SK-N-SH (cell line): ENCODE data around the gene PRPF18. TPM values are rescaled to one million over a fixed set of nuclear protein-coding genes. Genes with fewer than 3 reads are reported as not detected.

ENCODE experiments used
- CTCF ChIA-PET: fragments of 300-600, 350-600 bp; formaldehyde crosslinking; extraction: SDS; loops from one replicate; lab custom pipeline; 2021; lab: Yijun Ruan, JAX
- POLR2A ChIA-PET: fragments of 350-600 bp; sonication (Branson Sonifier 250); formaldehyde crosslinking; extraction: SDS; loops from one replicate; lab custom pipeline; 2020; ENCODE audit warnings: antibody characterized with exemption, inconsistent platforms; lab: Yijun Ruan, JAX
- DNase-seq: peaks from one replicate; pipeline ENCODE4 v3.0.0; 2012
- H2AFZ ChIP-seq: fragments of 200-600 bp; sonication (generic); 2 replicates; pipeline ENCODE4 v1.8.1; 2016; ENCODE audit warnings: antibody characterized with exemption, mild to moderate bottlenecking, low read depth
- H3F3A ChIP-seq: fragments of 200-600 bp; sonication (generic); replicated peaks from 2 replicates; pipeline ENCODE3; 2016; ENCODE audit warnings: antibody characterized with exemption, mild to moderate bottlenecking; ENCODE audit not compliant: insufficient read depth
- H3K27ac ChIP-seq, 2 experiments: fragments of 200-500 bp in 1 of 2; fragments of 200-600 bp in 1 of 2; sonication (Bioruptor generic) in 1 of 2; sonication (generic), shearing (Covaris generic) in 1 of 2; 2 replicates each; pipeline versions ENCODE4 v1.5.1 to v1.6.1; 2014 to 2016; ENCODE audit warnings: low read depth in 2 of 2, inconsistent platforms in 1 of 2, low read length in 1 of 2, mild to moderate bottlenecking in 1 of 2, mixed read lengths in 1 of 2
- H3K27me3 ChIP-seq: fragments of 200-600 bp; sonication (generic), shearing (Covaris generic); 2 replicates; pipeline ENCODE4 v1.6.1; 2016; ENCODE audit warnings: mixed run types; ENCODE audit not compliant: insufficient read depth
- H3K36me3 ChIP-seq, 2 experiments: fragments of 200-500 bp in 1 of 2; fragments of 200-600 bp in 1 of 2; sonication (Bioruptor generic) in 1 of 2; sonication (generic) in 1 of 2; replicated peaks in 1 of 2; 2 replicates each; pipeline versions ENCODE3 to v1.5.1; 2014 to 2016; ENCODE audit warnings: low read length in 1 of 2, mild to moderate bottlenecking in 1 of 2; ENCODE audit not compliant: insufficient read depth in 2 of 2, control insufficient read depth in 1 of 2
- H3K4me1 ChIP-seq, 2 experiments: fragments of 200-500 bp in 1 of 2; fragments of 200-600 bp in 1 of 2; sonication (Bioruptor generic) in 1 of 2; sonication (generic), shearing (Covaris generic) in 1 of 2; 2 replicates each; pipeline versions ENCODE4 v1.5.1 to v1.6.1; 2014 to 2016; ENCODE audit warnings: low read depth in 1 of 2, low read length in 1 of 2, mixed run types in 1 of 2; ENCODE audit not compliant: insufficient read depth in 2 of 2, control insufficient read depth in 1 of 2
- H3K4me2 ChIP-seq: fragments of 200-600 bp; sonication (generic), shearing (Covaris generic); 2 replicates; pipeline ENCODE4 v1.6.1; 2017; ENCODE audit warnings: mixed run types
- H3K4me3 ChIP-seq, 2 experiments: fragments of 200-500 bp in 1 of 2; fragments of 200-600 bp in 1 of 2; sonication (Bioruptor generic) in 1 of 2; sonication (generic), shearing (Covaris generic) in 1 of 2; 2 replicates each; pipeline versions ENCODE4 v1.5.1 to v1.8.1; 2014 to 2016; ENCODE audit warnings: low read depth in 2 of 2, inconsistent platforms in 1 of 2, low read length in 1 of 2, mild to moderate bottlenecking in 1 of 2, mixed read lengths in 1 of 2, moderate library complexity in 1 of 2
- H3K79me2 ChIP-seq: fragments of 200-600 bp; sonication (generic); 2 replicates; pipeline ENCODE4 v1.8.1; 2017; ENCODE audit warnings: mild to moderate bottlenecking; ENCODE audit not compliant: insufficient read depth
- H3K9ac ChIP-seq: fragments of 200-600 bp; sonication (generic); 2 replicates; pipeline ENCODE4 v1.6.1; 2017; ENCODE audit warnings: mixed run types
- H3K9me2 ChIP-seq: fragments of 200-600 bp; sonication (generic); 2 replicates; pipeline ENCODE4 v1.6.1; 2017; ENCODE audit warnings: mixed run types
- H3K9me3 ChIP-seq: fragments of 200-600 bp; sonication (generic); 2 replicates; pipeline ENCODE4 v1.6.1; 2017; ENCODE audit warnings: mixed run types, mild to moderate bottlenecking, moderate library complexity
- H4K20me1 ChIP-seq: fragments of 200-600 bp; sonication (generic); 2 replicates; pipeline ENCODE4 v1.6.1; 2017; ENCODE audit warnings: mild to moderate bottlenecking, mixed run types; ENCODE audit not compliant: insufficient read depth
- CTCF ChIP-seq: fragments of 200-600 bp; sonication (generic); IDR thresholded peaks from 2 replicates; pipeline ENCODE4 v1.6.1; 2017; ENCODE audit warnings: antibody characterized with exemption, mild to moderate bottlenecking, moderate library complexity
- EP300 ChIP-seq, 2 experiments: IDR thresholded peaks; 2 replicates each; pipeline versions ENCODE4 v1.4.0 to v1.6.1; 2012; ENCODE audit warnings: borderline replicate concordance in 1 of 2, low read depth in 1 of 2, low read length in 1 of 2
- FOXJ3 ChIP-seq: sonication (generic); formaldehyde crosslinking; IDR thresholded peaks from 2 replicates; pipeline ENCODE4 v1.5.1; 2020; ENCODE audit warnings: mild to moderate bottlenecking, missing genetic modification reagents
- GABPA ChIP-seq: IDR thresholded peaks from 2 replicates; pipeline ENCODE4 v1.4.0; 2012; ENCODE audit warnings: low read depth, mild to moderate bottlenecking
- JUND ChIP-seq: IDR thresholded peaks from 2 replicates; pipeline ENCODE4 v1.4.0; 2012
- MAX ChIP-seq: IDR thresholded peaks from 2 replicates; pipeline ENCODE4 v1.4.0; 2012; ENCODE audit warnings: low read depth
- MEF2A ChIP-seq: IDR thresholded peaks from 2 replicates; pipeline ENCODE4 v1.4.0; 2012; ENCODE audit warnings: low read depth, borderline replicate concordance
- MXI1 ChIP-seq: IDR thresholded peaks from 2 replicates; pipeline ENCODE4 v1.6.1; 2012; ENCODE audit warnings: mild to moderate bottlenecking, low read depth, low read length, improper control_type of control experiment
- NFIC ChIP-seq: IDR thresholded peaks from 2 replicates; pipeline ENCODE4 v1.4.0; 2012; ENCODE audit warnings: borderline replicate concordance
- NRF1 ChIP-seq: IDR thresholded peaks from 2 replicates; pipeline ENCODE4 v1.6.1; 2012; ENCODE audit warnings: low read depth, mild to moderate bottlenecking, low read length
- RAD21 ChIP-seq: IDR thresholded peaks from 2 replicates; pipeline ENCODE4 v1.6.1; 2012; ENCODE audit warnings: mild to moderate bottlenecking, low read length
- RCOR1 ChIP-seq: fragments of 150-350 bp; IDR thresholded peaks from 2 replicates; pipeline ENCODE4 v1.6.1; 2017; ENCODE audit warnings: antibody characterized with exemption, low read length
- SIN3A ChIP-seq: IDR thresholded peaks from 2 replicates; pipeline ENCODE4 v1.6.1; 2012; ENCODE audit warnings: low read depth, mild to moderate bottlenecking, low read length, moderate library complexity, borderline replicate concordance
- TCF12 ChIP-seq: IDR thresholded peaks from 2 replicates; pipeline ENCODE4 v1.4.0; 2012
- WGBS: methylation state at CpG from one replicate; pipeline ENCODE4 v1.1.6; 2017; ENCODE audit warnings: low lambda C conversion rate; 5-methylcytosine and 5-hydroxymethylcytosine counted together
- polyA plus RNA-seq, 3 experiments: library from polyadenylated mRNA; depleted of rRNA; stranded (reverse); fragments of >200 nt; gene quantifications; 2 replicates each; pipeline ENCODE4 v1.2.3, GENCODE V29; 2012
- TF ChIP-seq, protein P1 (sequence below): IDR thresholded peaks from 2 replicates; pipeline ENCODE4 v1.4.0; 2012; ENCODE audit warnings: low read depth, borderline replicate concordance
- TF ChIP-seq, protein P2 (sequence below): IDR thresholded peaks from 2 replicates; pipeline ENCODE4 v1.4.0; 2012; ENCODE audit warnings: low read depth, borderline replicate concordance
- TF ChIP-seq, protein P3 (sequence below): fragments of 150-350 bp; IDR thresholded peaks from 2 replicates; pipeline ENCODE4 v1.6.1; 2017; ENCODE audit warnings: antibody characterized with exemption, low read length, low read depth, borderline replicate concordance
- TF ChIP-seq, protein P4 (sequence below): IDR thresholded peaks from 2 replicates; pipeline ENCODE4; 2012

PRPF18 gene
- polyA plus RNA-seq, 1 of the 3 experiments (the other 2 are of a cell fraction): 12.1 TPM

DNA sequence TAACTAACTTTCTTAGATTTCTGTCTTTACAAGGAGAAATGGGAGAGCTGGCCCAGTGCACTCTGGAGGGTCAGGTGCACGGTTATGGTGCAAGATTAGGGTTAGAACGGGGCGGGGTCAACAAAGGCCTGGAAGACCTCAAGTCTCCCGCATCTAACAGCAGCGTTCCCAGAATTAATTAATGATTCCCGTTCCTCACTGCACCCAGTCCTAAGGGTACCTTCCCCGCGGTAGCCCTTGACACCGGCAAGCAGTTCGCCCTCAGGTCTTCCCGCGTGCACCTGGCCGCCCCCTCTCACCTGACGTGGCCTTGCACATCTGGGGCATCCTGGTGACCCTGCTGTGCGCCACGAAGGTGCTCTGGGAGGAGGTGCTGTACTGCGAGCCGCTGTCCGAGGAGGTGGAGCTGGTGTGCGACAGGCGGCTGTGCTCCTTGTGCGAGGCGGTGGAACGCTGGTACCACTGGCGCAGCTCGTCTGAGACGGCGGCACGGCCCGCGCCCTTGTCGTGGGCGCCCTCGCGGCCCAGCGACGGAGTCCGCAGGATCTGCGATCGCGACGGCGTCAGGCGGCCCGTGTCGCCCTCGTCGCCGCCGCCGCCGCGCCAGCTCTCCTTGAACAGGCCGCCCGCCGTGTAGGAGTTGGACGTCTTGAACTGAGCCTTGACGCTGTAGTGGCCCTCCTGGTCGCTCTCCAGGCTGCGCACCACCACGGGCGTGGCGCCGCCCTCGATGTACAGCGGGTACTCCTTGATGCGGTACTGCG, 69.8 kb downstream of the PRPF18 start (continued):
- TF ChIP-seq, protein P1, sequence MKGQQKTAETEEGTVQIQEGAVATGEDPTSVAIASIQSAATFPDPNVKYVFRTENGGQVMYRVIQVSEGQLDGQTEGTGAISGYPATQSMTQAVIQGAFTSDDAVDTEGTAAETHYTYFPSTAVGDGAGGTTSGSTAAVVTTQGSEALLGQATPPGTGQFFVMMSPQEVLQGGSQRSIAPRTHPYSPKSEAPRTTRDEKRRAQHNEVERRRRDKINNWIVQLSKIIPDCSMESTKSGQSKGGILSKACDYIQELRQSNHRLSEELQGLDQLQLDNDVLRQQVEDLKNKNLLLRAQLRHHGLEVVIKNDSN: no peak
- TF ChIP-seq, protein P2, sequence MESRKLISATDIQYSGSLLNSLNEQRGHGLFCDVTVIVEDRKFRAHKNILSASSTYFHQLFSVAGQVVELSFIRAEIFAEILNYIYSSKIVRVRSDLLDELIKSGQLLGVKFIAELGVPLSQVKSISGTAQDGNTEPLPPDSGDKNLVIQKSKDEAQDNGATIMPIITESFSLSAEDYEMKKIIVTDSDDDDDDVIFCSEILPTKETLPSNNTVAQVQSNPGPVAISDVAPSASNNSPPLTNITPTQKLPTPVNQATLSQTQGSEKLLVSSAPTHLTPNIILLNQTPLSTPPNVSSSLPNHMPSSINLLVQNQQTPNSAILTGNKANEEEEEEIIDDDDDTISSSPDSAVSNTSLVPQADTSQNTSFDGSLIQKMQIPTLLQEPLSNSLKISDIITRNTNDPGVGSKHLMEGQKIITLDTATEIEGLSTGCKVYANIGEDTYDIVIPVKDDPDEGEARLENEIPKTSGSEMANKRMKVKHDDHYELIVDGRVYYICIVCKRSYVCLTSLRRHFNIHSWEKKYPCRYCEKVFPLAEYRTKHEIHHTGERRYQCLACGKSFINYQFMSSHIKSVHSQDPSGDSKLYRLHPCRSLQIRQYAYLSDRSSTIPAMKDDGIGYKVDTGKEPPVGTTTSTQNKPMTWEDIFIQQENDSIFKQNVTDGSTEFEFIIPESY: no peak
- TF ChIP-seq GABPA: no peak
- no peak for TF ChIP-seq RCOR1
- no peak for TF ChIP-seq MXI1

- H3K27me3 ChIP-seq: no peaks in the 10 kb centered on the region
- no peak overlapping the region for H3K4me3 ChIP-seq
- H3K79me2 ChIP-seq: peaks cover 7% of the 10 kb centered on the region
- ChIA-PET POLR2A (no interaction called here), CTCF (interaction anchor here (0.6 to 1.4 kb wide), 2 partner anchors 8 to 437 kb away, joined by 3 to 4 read pairs; no protein-coding TSS in a partner anchor)
- H4K20me1 ChIP-seq: no peaks in the 10 kb centered on the region
- H3K9me3 ChIP-seq: no peaks in the 10 kb centered on the region
- no peak overlapping the region for H2AFZ ChIP-seq
- H3K9me2 ChIP-seq: no peaks in the 10 kb centered on the region
- H3K36me3 ChIP-seq: peaks cover 45 to 64% of the 10 kb centered on the region in 2 experiments
- H3K4me1 ChIP-seq: peaks cover 3 to 14% of the 10 kb centered on the region in 2 experiments; a peak in 2 of 4 replicates
- no peak for DNase-seq
- 95% methylated on average over 30 of the region's 49 CpGs for whole genome bisulfite sequencing
- no peak overlapping the region for H3K27ac ChIP-seq
- H3F3A ChIP-seq: peaks cover 5% of the 10 kb centered on the region
- H3K4me2 ChIP-seq: no peak overlapping the region
- no peak overlapping the region for H3K9ac ChIP-seq
- TF ChIP-seq SIN3A (no peak), FOXJ3 (CRISPR knock-in tag) (no peak)
These were observed 70.4 kb downstream of the PRPF18 start for GRCh38 chr10:13657101-13657680.

- 91% methylated on average over 5 of the region's 10 CpGs for WGBS
- Histone ChIP-seq H3K27me3 (no peaks in the 10 kb centered on the region), H3K79me2 (peaks cover 7% of the 10 kb centered on the region), H3F3A (peaks cover 10% of the 10 kb centered on the region), H3K4me1 (peaks cover 3 to 14% of the 10 kb centered on the region in 2 experiments; a peak in 2 of 4 replicates), H4K20me1 (no peaks in the 10 kb centered on the region), H2AFZ (no peak overlapping the region), H3K9me2 (no peaks in the 10 kb centered on the region), H3K4me3 (no peak overlapping the region), H3K9me3 (no peaks in the 10 kb centered on the region), H3K27ac (no peak overlapping the region), H3K4me2 (no peak overlapping the region), H3K9ac (no peak overlapping the region), H3K36me3 (peaks cover 43 to 63% of the 10 kb centered on the region in 2 experiments)
- DNase-seq: no peak
- POLR2A ChIA-PET: no interaction called here
- CTCF ChIA-PET: interaction anchor here (1.4 kb wide), 1 partner anchor 436 kb away, joined by 4 read pairs; no protein-coding TSS in a partner anchor
- no peak for TF ChIP-seq CTCF
- TF ChIP-seq JUND: no peak
- TF ChIP-seq, protein P3, sequence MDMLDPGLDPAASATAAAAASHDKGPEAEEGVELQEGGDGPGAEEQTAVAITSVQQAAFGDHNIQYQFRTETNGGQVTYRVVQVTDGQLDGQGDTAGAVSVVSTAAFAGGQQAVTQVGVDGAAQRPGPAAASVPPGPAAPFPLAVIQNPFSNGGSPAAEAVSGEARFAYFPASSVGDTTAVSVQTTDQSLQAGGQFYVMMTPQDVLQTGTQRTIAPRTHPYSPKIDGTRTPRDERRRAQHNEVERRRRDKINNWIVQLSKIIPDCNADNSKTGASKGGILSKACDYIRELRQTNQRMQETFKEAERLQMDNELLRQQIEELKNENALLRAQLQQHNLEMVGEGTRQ: no peak
- no peak for TF ChIP-seq NFIC
- TF ChIP-seq, protein P4, sequence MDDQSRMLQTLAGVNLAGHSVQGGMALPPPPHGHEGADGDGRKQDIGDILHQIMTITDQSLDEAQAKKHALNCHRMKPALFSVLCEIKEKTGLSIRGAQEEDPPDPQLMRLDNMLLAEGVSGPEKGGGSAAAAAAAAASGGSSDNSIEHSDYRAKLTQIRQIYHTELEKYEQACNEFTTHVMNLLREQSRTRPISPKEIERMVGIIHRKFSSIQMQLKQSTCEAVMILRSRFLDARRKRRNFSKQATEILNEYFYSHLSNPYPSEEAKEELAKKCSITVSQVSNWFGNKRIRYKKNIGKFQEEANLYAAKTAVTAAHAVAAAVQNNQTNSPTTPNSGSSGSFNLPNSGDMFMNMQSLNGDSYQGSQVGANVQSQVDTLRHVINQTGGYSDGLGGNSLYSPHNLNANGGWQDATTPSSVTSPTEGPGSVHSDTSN: no peak
- TF ChIP-seq TCF12: no peak
- TF ChIP-seq EP300 (IDR thresholded peaks at IDR 0.05; ENCODE audit: borderline replicate concordance in 1 of 2, low read depth in 1 of 2, low read length in 1 of 2): no peak
- TF ChIP-seq MEF2A: no peak
- no peak for TF ChIP-seq MAX
- no peak for TF ChIP-seq NRF1
- TF ChIP-seq RAD21: no peak
These were observed 71.5 kb downstream of the PRPF18 start for GRCh38 chr10:13658264-13658663.
